ENCODE data around the gene EPS8L2.

- TF ChIP-seq CTCF (IDR thresholded peaks at IDR 0.05) (no peak), POLR2A (IDR thresholded peaks at IDR 0.05) (no peak), POLR2AphosphoS5 (IDR thresholded peaks at IDR 0.05) (no peak)
These were observed 66.7 kb downstream of the EPS8L2 start for GRCh38 chr11:772429-773390.

Measured in prostate gland (tissue), 2 donors.